IPS-20b (cell line): ENCODE measurements around the gene ESRRB.
A peak's percentile ranks its signal among the peaks of the same experiment; 100 is the strongest.

ENCODE experiments used
- H3K27ac ChIP-seq: one replicate; pipeline ENCODE4 v1.5.1; 2013; ENCODE audit warnings: low read length
- H3K27me3 ChIP-seq: 2 replicates; pipeline ENCODE4 v1.6.1; 2013; ENCODE audit warnings: mild to moderate bottlenecking, low read length, inconsistent platforms; ENCODE audit not compliant: insufficient read depth
- H3K36me3 ChIP-seq: 2 replicates; pipeline ENCODE4 v1.6.1; 2013; ENCODE audit warnings: low read depth, mild to moderate bottlenecking, inconsistent platforms, low read length, moderate library complexity; ENCODE audit not compliant: insufficient read depth
- H3K4me1 ChIP-seq: 2 replicates; pipeline ENCODE4 v1.6.1; 2013; ENCODE audit warnings: mild to moderate bottlenecking, control low read depth, inconsistent platforms, low read length, moderate library complexity; ENCODE audit not compliant: insufficient read depth
- H3K4me3 ChIP-seq: 2 replicates; pipeline ENCODE4 v1.5.1; 2013; ENCODE audit warnings: mild to moderate bottlenecking, low read length, inconsistent platforms
- H3K9ac ChIP-seq: 2 replicates; pipeline ENCODE4 v1.6.1; 2013; ENCODE audit warnings: low read depth, mild to moderate bottlenecking, inconsistent platforms, low read length, moderate library complexity
- H3K9me3 ChIP-seq: 2 replicates; pipeline ENCODE4 v1.6.1; 2013; ENCODE audit warnings: mild to moderate bottlenecking, low read depth, low read length, inconsistent platforms; ENCODE audit not compliant: insufficient read depth

Gene ESRRB

GRCh38 chr14:76413962-76414600 lies 38.1 kb downstream of the ESRRB start:
- H3K36me3 ChIP-seq = no peaks in the 10 kb centered on the region
- H3K4me1 ChIP-seq = peaks cover 6% of the 10 kb centered on the region; the same call in 1 of the 2 replicates
- H3K27ac ChIP-seq = no peak overlapping the region
- peaks cover 9% of the 10 kb centered on the region for H3K27me3 ChIP-seq
- peak overlapping the region; percentile 64; the same call in 1 of the 2 replicates for H3K9ac ChIP-seq
- H3K4me3 ChIP-seq = peak overlapping the region; percentile 79
- H3K9me3 ChIP-seq = no peaks in the 10 kb centered on the region

- H3K4me1 ChIP-seq = peaks cover 8% of the 10 kb centered on the region; the same call in 1 of the 2 replicates
- no peaks in the 10 kb centered on the region for H3K9me3 ChIP-seq
- H3K36me3 ChIP-seq = no peaks in the 10 kb centered on the region
- H3K27me3 ChIP-seq = no peaks in the 10 kb centered on the region
- H3K9ac ChIP-seq = no peak overlapping the region
- H3K27ac ChIP-seq = no peak overlapping the region
- no peak overlapping the region for H3K4me3 ChIP-seq
Measured at GRCh38 chr14:76419399-76419798, 43.5 kb downstream of the ESRRB start.

- H3K4me3 ChIP-seq = no peak overlapping the region
- no peaks in the 10 kb centered on the region for H3K9me3 ChIP-seq
- H3K9ac ChIP-seq = no peak overlapping the region
- no peaks in the 10 kb centered on the region for H3K36me3 ChIP-seq
- no peak overlapping the region for H3K27ac ChIP-seq
- H3K4me1 ChIP-seq = peaks cover 8% of the 10 kb centered on the region; the same call in 1 of the 2 replicates
- H3K27me3 ChIP-seq = no peaks in the 10 kb centered on the region
Measured at GRCh38 chr14:76420827-76421226, 44.9 kb downstream of the ESRRB start.

- Histone ChIP-seq H3K4me3 (no peak overlapping the region), H3K4me1 (peaks cover 8% of the 10 kb centered on the region; the same call in 1 of the 2 replicates), H3K9ac (no peak overlapping the region), H3K36me3 (no peaks in the 10 kb centered on the region), H3K27me3 (no peaks in the 10 kb centered on the region), H3K27ac (no peak overlapping the region), H3K9me3 (no peaks in the 10 kb centered on the region)
Measured at GRCh38 chr14:76421662-76422061, 45.7 kb downstream of the ESRRB start.

DNA sequence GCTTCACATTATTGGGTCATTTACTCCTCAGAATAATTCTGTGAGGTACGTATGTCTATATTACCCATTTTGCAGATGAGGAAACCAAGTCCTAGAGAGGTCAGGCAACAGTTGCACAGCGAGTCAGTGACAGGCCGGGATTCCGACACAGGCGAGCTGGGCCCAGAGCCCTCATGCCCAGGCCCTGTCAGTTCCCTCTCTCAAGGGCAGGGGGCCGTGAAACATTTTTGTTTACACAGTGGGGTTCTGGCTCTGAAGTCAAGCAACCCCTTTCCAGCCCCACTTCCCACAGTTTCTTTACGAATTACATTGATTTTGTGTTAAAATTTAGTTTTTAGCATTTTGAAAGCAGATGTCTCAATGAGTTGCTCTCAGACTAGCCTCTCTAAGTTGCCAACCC lies 46.7 kb downstream of the ESRRB start:
- H3K4me3 ChIP-seq = no peak overlapping the region
- no peak overlapping the region for H3K27ac ChIP-seq
- H3K27me3 ChIP-seq = no peaks in the 10 kb centered on the region
- H3K9me3 ChIP-seq = no peaks in the 10 kb centered on the region
- no peaks in the 10 kb centered on the region for H3K36me3 ChIP-seq
- H3K4me1 ChIP-seq = peaks cover 8% of the 10 kb centered on the region; the same call in 1 of the 2 replicates
- no peak overlapping the region for H3K9ac ChIP-seq

DNA sequence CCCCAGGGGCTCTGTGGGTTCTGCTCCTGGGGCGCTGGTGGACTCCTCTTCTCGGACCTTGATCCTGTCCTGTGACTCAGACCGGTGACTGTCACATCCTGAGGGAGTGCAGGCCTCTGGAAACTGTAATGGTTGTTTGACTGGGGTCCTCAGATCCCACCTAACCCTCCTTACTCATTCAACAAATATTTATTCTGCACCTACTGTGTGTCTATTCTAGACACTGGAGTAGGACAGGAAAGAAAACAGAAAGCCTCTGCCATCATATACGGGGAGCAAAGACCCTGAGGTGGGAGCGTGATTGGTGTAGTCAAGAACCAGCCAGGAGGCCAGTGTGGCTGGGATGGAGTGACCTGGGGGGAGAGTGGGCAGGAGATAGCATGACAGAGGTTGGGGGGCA lies 47.6 kb downstream of the ESRRB start:
- Histone ChIP-seq H3K9me3 (no peaks in the 10 kb centered on the region), H3K36me3 (no peaks in the 10 kb centered on the region; the same call in 1 of the 2 replicates), H3K4me1 (peaks cover 8% of the 10 kb centered on the region; the same call in 1 of the 2 replicates), H3K4me3 (no peak overlapping the region), H3K27ac (no peak overlapping the region), H3K9ac (no peak overlapping the region), H3K27me3 (no peaks in the 10 kb centered on the region)

- H3K27ac ChIP-seq = no peak overlapping the region
- no peaks in the 10 kb centered on the region for H3K27me3 ChIP-seq
- H3K9me3 ChIP-seq = no peaks in the 10 kb centered on the region
- H3K9ac ChIP-seq = no peak overlapping the region
- no peak overlapping the region for H3K4me3 ChIP-seq
- H3K4me1 ChIP-seq = peaks cover 8% of the 10 kb centered on the region; the same call in 1 of the 2 replicates
- H3K36me3 ChIP-seq = no peaks in the 10 kb centered on the region; the same call in 1 of the 2 replicates
Measured at GRCh38 chr14:76424359-76424758, 48.4 kb downstream of the ESRRB start.

DNA sequence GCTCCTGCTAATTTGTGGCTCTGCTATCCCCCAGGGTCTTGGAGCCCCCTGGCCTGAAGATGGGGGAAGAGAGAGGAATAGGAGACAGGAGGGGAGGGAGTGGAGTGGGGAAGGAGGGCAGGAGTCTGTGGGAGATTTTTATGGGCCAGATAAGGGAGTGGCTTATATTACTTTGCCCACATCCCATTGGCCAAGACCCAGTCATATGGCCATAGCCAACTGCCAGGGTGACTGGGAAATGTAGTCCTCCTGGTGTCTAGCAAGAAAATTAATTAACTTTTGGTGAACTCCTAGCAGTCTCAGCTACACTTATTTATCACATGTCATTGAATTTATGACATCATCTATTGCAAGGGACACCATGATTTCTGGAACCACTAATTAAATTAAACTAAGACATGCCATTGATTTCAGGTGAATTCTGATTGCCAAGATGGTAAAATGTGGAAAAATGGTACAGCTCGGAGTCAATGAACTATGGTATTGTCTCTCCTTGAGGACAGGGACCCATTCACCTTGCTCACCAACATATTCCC lies 50.3 kb downstream of the ESRRB start:
- no peak overlapping the region for H3K9ac ChIP-seq
- H3K36me3 ChIP-seq = no peaks in the 10 kb centered on the region; the same call in 1 of the 2 replicates
- H3K27me3 ChIP-seq = no peaks in the 10 kb centered on the region
- H3K4me1 ChIP-seq = peaks cover 5% of the 10 kb centered on the region; the same call in 1 of the 2 replicates
- H3K4me3 ChIP-seq = no peak overlapping the region
- H3K27ac ChIP-seq = no peak overlapping the region
- H3K9me3 ChIP-seq = no peaks in the 10 kb centered on the region

DNA sequence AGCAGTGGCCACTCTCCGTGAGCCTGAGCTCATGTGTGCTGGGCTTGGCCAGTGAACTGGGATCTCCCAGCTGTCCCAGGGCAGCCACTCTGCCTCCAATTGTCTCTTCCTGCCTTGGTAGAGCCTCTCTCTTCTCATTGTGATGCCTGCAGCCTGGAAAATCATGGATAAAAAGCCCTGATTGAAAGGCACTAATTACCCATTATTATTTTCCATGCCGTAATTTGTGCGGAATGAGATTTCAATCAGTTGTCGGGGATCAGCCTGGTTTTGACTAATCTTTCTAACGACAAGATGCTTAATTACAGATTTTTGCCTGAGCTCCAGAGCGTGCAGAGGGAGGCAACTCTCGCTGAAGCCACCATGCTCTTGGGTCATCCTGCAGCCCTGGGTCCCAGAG lies 52.7 kb downstream of the ESRRB start:
- Histone ChIP-seq H3K9ac (no peak overlapping the region), H3K27me3 (no peaks in the 10 kb centered on the region), H3K9me3 (no peaks in the 10 kb centered on the region)

GRCh38 chr14:76430017-76430416 lies 54.1 kb downstream of the ESRRB start:
- peaks cover 3% of the 10 kb centered on the region; the same call in 1 of the 2 replicates for H3K4me1 ChIP-seq
- no peak overlapping the region for H3K4me3 ChIP-seq
- no peak overlapping the region for H3K9ac ChIP-seq
- H3K9me3 ChIP-seq = no peaks in the 10 kb centered on the region
- H3K27ac ChIP-seq = no peak overlapping the region
- no peaks in the 10 kb centered on the region; the same call in 1 of the 2 replicates for H3K36me3 ChIP-seq
- H3K27me3 ChIP-seq = no peaks in the 10 kb centered on the region

More for the DNA sequence above, 52.7 kb downstream of the ESRRB start:
- H3K36me3 ChIP-seq = no peaks in the 10 kb centered on the region; the same call in 1 of the 2 replicates
- peaks cover 3% of the 10 kb centered on the region; the same call in 1 of the 2 replicates for H3K4me1 ChIP-seq
- H3K27ac ChIP-seq = no peak overlapping the region
- no peak overlapping the region for H3K4me3 ChIP-seq

DNA sequence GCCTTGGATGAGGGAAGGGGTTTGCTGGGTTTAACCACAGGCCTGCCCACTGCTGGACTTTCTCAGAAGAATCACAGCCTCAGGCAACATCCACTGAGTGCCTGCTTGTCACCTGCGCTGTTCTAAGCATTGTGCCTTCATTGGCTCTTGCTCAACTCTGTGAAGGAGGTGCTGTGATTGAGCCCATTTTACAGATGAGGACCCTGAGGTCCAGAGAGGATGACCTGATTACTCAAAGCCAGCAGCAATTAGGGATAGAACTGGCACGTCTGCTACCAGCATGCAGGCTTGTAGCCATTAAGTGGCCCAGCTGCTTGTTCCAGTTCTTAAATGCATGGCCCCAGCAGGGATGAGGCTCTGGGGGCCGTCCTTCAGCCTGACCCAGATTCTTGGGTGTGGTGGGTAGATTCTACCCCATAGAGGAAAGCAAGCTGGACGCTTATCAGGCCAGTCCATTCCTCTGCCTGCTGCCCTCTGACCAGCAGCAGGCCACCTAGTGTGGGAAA lies 54.6 kb downstream of the ESRRB start:
- no peaks in the 10 kb centered on the region; the same call in 1 of the 2 replicates for H3K36me3 ChIP-seq
- H3K9ac ChIP-seq = no peak overlapping the region
- no peak overlapping the region for H3K4me3 ChIP-seq
- peaks cover 3% of the 10 kb centered on the region; the same call in 1 of the 2 replicates for H3K4me1 ChIP-seq
- no peaks in the 10 kb centered on the region for H3K27me3 ChIP-seq
- H3K27ac ChIP-seq = no peak overlapping the region
- no peaks in the 10 kb centered on the region for H3K9me3 ChIP-seq

DNA sequence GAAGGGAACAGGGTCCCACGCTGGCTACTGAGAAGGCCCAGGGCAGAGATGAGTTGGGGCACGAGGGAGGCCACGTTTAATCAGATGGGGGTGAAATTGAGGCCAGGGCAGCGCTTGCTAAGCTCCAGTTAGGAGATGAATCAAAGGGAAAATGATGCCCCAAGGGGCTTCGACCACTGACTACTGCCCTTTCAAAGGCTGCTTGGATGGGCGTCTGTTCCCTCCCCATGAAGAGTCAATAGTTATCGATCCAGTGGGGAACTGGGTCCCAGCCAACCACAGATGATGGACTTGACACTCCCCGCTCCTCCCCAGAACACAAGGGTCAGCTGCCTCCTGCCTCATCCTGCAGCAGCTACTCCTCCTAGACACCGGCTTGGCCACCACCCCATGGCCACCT lies 55.6 kb downstream of the ESRRB start:
- H3K27me3 ChIP-seq = no peaks in the 10 kb centered on the region
- H3K36me3 ChIP-seq = no peaks in the 10 kb centered on the region; the same call in 1 of the 2 replicates
- H3K4me3 ChIP-seq = no peak overlapping the region
- no peaks in the 10 kb centered on the region for H3K9me3 ChIP-seq
- H3K4me1 ChIP-seq = peaks cover 3% of the 10 kb centered on the region; the same call in 1 of the 2 replicates
- no peak overlapping the region for H3K27ac ChIP-seq
- H3K9ac ChIP-seq = no peak overlapping the region
